Osteocyte (in vitro differentiated cells): ENCODE results near the gene SERPINA12. TPM values are rescaled to one million over a fixed set of nuclear protein-coding genes. Genes with fewer than 3 reads are reported as not detected.
A peak's percentile ranks its signal among the peaks of the same experiment; 100 is the strongest.

Experiments used
- DNase-seq: peaks from one replicate; pipeline ENCODE4 v3.0.0; 2021; ENCODE audit warnings: mixed read lengths; ENCODE audit not compliant: unreplicated experiment; ENCODE audit errors: extremely low spot score
- H3K27ac Mint-ChIP-seq: one replicate; pipeline ENCODE4 v1.8.0; 2021; ENCODE audit warnings: mild to moderate bottlenecking, mixed read lengths; ENCODE audit not compliant: unreplicated experiment
- H3K27me3 Mint-ChIP-seq: one replicate; pipeline ENCODE4 v1.8.0; 2021; ENCODE audit warnings: mixed read lengths; ENCODE audit not compliant: unreplicated experiment
- H3K36me3 Mint-ChIP-seq: one replicate; pipeline ENCODE4 v1.8.0; 2021; ENCODE audit warnings: mixed read lengths; ENCODE audit not compliant: unreplicated experiment
- H3K4me1 Mint-ChIP-seq: one replicate; pipeline ENCODE4 v1.8.0; 2021; ENCODE audit warnings: mixed read lengths; ENCODE audit not compliant: unreplicated experiment
- H3K4me3 Mint-ChIP-seq: one replicate; pipeline ENCODE4 v1.8.0; 2021; ENCODE audit warnings: mild to moderate bottlenecking, moderate library complexity, mixed read lengths; ENCODE audit not compliant: unreplicated experiment
- H3K9me3 Mint-ChIP-seq: one replicate; pipeline ENCODE4 v1.8.0; 2021; ENCODE audit warnings: mixed read lengths; ENCODE audit not compliant: unreplicated experiment
- CTCF ChIP-seq: fragments of 200-600 bp; sonication (generic); IDR thresholded peaks from 2 replicates; pipeline ENCODE4 v1.5.0; 2021; ENCODE audit warnings: antibody characterized with exemption, mild to moderate bottlenecking, moderate library complexity
- total RNA-seq: library from RNA; stranded (reverse); gene quantifications from 2 replicates; pipeline ENCODE4 v1.2.1, GENCODE V29; 2021

The SERPINA12 gene
- total RNA-seq, 1 donor from 2014 or later, result not detected

- H3K9me3 Mint-ChIP-seq, result no peaks in the 10 kb centered on the region
- H3K27ac Mint-ChIP-seq, result no peak overlapping the region
- TF ChIP-seq CTCF, result no peak
- no peak overlapping the region for H3K4me3 Mint-ChIP-seq
- DNase-seq, result no peak
- H3K4me1 Mint-ChIP-seq, result no peaks in the 10 kb centered on the region
- no peaks in the 10 kb centered on the region for H3K36me3 Mint-ChIP-seq
- peaks cover 32% of the 10 kb centered on the region for H3K27me3 Mint-ChIP-seq
These were observed 62.1 kb downstream of the SERPINA12 start for GRCh38 chr14:94447206-94447605.

DNA sequence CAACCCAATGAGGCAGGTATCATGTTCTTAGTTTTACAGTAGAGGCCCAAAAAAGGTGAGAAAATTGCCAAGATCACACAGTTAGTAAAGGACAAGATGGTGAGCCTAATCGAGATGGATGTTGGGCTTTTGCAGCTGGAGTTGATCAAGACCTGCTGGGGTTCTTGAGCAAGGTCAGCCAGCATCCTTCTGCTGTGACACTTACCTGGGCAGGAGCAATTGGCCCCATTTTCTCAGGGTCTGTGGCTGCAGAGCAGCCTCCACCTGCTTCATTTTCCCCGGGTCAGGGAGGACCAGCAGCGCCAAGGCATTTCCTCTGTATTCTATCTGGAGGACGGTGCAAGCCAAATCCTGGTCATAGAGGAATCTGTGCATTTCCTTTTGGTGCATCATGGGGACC, 63.1 kb downstream of the SERPINA12 start:
- Mint-ChIP-seq H3K36me3 (no peaks in the 10 kb centered on the region), H3K27ac (no peak overlapping the region), H3K4me3 (no peak overlapping the region), H3K4me1 (no peaks in the 10 kb centered on the region), H3K9me3 (no peaks in the 10 kb centered on the region), H3K27me3 (peaks cover 21% of the 10 kb centered on the region)
- peak; percentile 42 for DNase-seq
- TF ChIP-seq CTCF, result no peak

DNA sequence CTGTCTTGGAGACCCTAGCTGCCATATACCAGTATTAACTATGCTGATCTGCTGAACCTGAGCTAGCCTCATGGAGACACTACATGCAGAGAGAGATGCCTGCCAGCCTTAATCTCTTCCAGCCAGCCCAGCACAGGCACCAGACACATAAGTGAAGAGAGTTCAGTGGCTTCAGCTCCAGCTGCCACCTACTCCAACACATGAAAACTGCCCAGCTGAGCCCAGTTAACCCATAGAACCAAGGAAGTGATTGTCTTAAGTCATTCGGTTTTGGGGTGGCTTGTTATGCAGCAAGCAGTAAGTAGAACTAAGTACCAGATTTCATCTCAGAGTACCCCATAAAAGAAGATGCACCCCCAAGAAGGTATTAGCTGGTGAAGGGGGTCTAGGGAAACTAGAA, 64.3 kb downstream of the SERPINA12 start:
- H3K27me3 Mint-ChIP-seq, result peaks cover 10% of the 10 kb centered on the region
- DNase-seq, result peak; percentile 59
- no peak for TF ChIP-seq CTCF
- no peaks in the 10 kb centered on the region for H3K9me3 Mint-ChIP-seq
- no peak overlapping the region for H3K4me3 Mint-ChIP-seq
- H3K36me3 Mint-ChIP-seq, result no peaks in the 10 kb centered on the region
- H3K4me1 Mint-ChIP-seq, result no peaks in the 10 kb centered on the region
- H3K27ac Mint-ChIP-seq, result no peak overlapping the region

DNA sequence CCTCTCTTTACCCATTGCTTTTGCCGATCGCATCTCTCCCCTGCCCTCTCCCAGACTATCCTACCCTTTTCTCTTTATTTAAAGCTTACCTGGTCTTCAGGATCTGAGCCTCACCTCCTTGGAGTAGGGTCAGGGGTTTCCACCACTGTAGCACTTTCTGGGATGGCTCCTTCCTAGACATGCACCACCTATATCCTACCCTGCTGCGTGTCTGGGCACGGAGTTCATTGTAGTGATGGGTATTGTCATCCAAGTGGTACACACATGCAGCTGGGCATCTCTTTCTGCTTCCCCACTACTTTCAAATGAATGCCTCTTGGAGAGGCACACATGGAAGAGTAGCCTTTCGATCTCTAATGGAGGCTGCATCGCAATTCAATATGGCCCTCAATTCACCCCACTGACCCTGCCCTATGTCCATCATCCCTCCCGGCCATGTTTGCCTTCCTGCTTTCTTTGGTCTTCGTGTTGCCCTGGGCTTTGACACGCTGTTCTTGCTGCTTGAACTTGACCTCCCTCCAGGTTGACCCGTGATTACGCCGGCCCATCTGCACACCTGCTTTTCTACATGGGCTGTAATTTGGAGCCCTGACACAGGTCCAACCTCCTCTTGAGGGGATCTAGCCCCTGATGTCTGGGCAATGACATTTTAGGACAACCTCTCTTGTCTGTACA, 67.6 kb downstream of the SERPINA12 start:
- peak; percentile 46 for DNase-seq
- H3K9me3 Mint-ChIP-seq, result no peaks in the 10 kb centered on the region
- TF ChIP-seq CTCF, result no peak
- H3K4me1 Mint-ChIP-seq, result no peaks in the 10 kb centered on the region
- no peak overlapping the region for H3K27ac Mint-ChIP-seq
- H3K27me3 Mint-ChIP-seq, result peaks cover 7% of the 10 kb centered on the region
- H3K36me3 Mint-ChIP-seq, result no peaks in the 10 kb centered on the region
- H3K4me3 Mint-ChIP-seq, result no peak overlapping the region

- no peaks in the 10 kb centered on the region for H3K9me3 Mint-ChIP-seq
- no peaks in the 10 kb centered on the region for H3K36me3 Mint-ChIP-seq
- H3K4me3 Mint-ChIP-seq, result no peak overlapping the region
- peaks cover 7% of the 10 kb centered on the region for H3K27me3 Mint-ChIP-seq
- peak; percentile 74 for DNase-seq
- H3K27ac Mint-ChIP-seq, result no peak overlapping the region
- no peak for TF ChIP-seq CTCF
- no peaks in the 10 kb centered on the region for H3K4me1 Mint-ChIP-seq
These were observed 68.1 kb downstream of the SERPINA12 start for GRCh38 chr14:94441130-94441529.
